HK-2 (cell line): Measurements from ENCODE around the gene UNC119.
"Not testable (repeated sequence)": the region's sequence is repeated elsewhere in the genome, so short reads cannot be mapped to it uniquely, and the experiment has no call there.

Source experiments
- DNase-seq: peaks from one replicate; pipeline ENCODE4 v3.0.0-alpha.2; 2018; ENCODE audit not compliant: unreplicated experiment

The UNC119 gene

DNA sequence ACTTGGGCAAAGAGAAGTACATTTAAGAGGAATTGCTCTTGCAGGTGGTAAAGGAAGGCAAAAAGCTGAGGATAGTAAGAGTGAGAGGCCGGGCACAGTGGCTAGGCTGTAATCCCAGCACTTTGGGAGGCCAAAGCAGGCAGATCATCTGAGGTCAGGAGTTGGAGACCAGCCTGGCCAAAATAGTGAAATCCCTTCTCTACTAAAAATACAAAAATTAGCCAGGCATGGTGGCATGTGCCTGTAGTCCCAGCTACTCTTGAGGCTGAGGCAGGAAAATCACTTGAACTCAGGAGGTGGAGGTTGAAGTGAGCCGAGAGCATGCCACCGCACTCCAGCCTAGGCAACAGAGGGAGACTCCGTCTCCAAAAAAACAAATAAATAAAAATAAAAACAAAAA is 30.1 kb downstream of the UNC119 start:
- not testable (repeated sequence) for DNase-seq

- DNase-seq, result no peak
Observed at GRCh38 chr17:28521311-28522085, 30.9 kb downstream of the UNC119 start.

GRCh38 chr17:28520687-28521086 is 31.7 kb downstream of the UNC119 start:
- DNase-seq, result no peak

GRCh38 chr17:28519236-28519635 is 33.2 kb downstream of the UNC119 start:
- no peak for DNase-seq

DNA sequence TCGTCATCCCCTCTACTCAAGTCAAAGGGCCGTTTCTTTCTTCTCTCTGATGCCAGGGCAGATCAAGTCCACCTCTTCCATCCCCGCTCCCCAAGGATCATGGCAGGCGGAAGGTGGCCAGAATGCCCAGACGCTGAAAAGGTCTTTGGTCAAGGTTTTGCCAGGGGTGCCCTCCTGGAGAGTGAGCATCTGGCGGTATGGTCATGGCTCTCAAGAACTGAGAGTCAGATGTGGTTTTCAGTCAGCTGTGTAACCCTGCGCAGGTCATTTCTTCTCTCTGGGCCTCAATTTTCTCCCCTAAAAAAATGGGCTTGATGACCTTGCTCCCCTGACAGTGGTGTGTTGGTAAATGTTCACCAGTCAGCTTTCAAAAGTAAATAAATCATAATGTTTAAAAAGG is 33.8 kb downstream of the UNC119 start:
- no peak for DNase-seq

DNA sequence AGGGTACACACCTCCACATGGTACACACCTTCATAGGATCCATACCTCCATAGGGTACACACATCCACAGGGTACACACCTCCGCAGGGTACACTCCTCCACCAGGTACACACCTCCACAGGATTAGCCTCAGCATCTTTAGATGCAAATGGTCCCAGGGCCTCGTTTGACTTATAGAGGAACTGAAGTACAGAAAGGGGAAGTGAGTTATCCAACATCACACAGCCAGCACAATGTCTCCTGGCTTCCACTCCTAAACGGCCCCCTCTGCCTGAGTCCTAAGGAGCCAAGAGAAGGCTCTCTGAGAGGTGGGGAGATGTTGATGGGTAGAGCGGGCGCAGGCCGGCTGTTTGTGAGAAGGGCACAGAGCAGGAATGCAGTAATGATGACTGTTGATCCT is 34.3 kb downstream of the UNC119 start:
- no peak for DNase-seq

GRCh38 chr17:28515518-28515917 is 36.9 kb downstream of the UNC119 start:
- no peak for DNase-seq

- no peak for DNase-seq
Observed at GRCh38 chr17:28514561-28515002, 37.8 kb downstream of the UNC119 start.

GRCh38 chr17:28513476-28513875 is 38.9 kb downstream of the UNC119 start:
- no peak for DNase-seq

- DNase-seq, result no peak
Observed at GRCh38 chr17:28511858-28512461, 40.5 kb downstream of the UNC119 start.

DNA sequence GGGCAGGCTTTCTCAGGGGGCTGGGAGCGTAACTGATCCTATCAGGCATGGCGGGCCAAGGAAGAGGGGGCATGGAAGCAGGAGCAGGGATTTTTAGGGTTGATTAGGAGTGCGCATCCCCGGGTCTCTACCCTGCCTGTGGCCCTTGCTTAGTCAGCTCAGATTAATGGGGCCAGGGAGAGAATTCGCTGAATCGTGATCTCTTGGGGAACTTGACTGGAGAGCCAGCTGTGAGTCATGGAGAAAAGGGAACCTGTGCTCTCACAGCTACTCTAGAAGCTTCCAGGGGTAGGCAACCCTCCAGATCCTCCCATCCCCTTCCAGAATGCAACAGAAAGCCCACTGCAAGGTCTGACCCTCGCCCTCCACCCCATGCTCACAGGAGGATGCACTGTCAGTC is 42.6 kb downstream of the UNC119 start:
- no peak for DNase-seq

DNA sequence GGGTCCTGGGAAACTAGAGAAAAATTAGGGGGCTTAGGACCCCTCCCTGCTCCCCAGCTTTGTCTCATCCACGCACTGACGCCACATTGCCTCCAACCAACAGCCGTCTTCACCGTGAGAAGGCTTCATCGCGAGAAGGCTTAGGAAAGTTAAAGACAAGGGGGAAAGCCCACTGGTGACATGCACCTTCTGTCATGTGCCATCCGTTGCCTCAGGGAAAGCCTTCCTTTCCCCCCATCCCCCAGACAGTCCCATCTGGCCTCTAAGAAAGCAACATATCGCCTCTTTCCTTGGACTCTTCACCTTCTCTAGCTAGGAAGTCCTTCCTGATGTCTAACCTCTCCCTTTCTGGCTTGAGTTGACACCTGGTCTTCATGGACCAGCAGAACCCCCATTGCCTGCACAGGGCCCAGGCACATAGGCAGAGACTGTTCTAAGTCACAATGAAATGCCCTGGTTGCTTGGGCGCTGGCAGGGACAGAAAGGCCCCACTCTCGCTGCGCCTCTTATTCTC is 44.2 kb downstream of the UNC119 start:
- no peak for DNase-seq

DNA sequence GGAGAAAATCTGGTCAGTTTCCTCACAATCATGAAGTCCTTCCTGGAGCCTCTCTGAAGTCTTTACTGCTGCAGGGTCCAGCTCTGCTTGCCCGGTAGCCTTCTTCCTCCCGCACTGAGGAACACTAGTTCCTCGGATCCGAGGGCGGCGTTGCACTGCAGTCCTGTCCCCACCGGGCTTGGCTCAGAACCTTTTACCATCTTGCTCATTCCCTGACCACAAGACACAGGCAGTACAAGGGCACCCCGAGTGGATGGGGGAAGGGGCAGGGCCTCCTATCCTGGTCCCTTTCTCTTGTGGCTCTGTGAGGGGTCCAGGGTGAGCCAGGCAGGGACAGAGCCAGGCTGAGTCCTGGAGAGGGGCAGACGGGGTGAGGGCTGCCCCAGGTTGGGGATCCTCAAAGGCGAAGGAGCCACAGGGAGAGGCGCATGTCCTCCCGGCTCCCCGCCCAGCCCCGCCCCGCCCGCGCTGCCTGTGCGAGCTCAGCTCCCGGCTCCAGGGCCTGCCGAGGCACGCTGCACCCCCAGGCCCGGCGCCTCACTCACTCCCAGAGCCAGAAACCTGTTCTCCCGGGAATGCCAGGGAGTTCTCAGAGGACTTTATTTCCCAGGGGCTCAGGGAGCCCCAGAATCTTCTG is 44.7 kb downstream of the UNC119 start:
- DNase-seq, result no peak

DNA sequence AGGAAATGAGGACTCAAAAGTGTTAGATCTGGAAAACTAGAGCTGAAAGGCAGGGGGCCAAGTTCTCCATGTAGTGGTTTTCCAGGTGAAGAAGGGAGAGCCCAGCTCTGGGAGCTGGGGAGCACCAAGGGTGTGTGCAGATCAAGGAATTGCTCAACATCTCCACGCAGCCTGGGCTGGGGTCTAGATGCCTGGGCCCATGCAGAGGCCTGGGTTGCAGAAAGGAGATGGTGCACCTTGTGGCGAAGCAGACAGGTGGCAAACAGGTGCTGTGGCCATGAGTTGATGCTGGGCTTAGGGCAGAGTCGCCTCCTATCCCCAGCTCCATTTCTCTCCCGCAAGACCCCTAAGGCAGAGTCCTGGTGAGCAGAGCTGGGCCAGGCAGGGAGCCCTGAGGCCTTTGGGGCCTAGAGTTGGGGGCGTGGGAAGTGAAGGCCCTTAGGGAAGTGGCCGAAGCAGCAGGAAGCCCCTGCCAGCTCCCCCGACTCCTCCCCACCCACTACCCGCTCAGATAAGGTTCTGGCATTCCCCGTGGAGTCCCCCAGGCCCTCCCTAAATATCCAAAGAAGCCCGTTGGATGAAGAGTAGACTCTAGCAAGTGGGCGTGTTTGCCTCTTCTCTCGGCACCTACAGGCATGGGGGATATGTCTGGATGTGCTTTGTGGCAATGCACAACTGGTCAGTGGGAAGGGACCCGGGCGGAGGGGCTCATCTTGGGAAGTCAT is 45.5 kb downstream of the UNC119 start:
- no peak for DNase-seq

GRCh38 chr17:28505986-28506665 is 46.3 kb downstream of the UNC119 start, which contains the start of gene FOXN1:
Gene FOXN1 (plus strand): TSS chr17:28506348. CDS start chr17:28523970, 17,622 bp downstream.
- no peak for DNase-seq

DNA sequence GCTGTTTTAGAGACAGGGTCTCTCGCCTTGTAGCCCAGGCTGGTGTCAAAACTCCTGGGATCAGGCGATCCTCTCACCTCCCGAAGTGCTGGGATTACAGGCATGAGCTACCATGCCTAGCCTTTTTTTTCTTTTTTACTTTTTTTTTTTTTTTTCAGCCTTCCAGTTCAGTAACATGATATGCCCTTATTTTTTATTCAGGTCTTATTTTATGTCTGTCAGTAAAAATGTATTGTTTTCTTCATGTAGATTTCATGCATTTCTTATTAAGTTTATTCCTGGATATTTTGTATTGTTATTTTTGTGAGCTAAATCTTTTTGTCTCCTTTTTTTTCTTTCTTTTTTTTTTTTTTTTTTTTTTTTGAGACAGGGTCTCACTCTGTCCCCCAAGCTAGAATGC is 49.0 kb downstream of the UNC119 start:
- no peak for DNase-seq

DNA sequence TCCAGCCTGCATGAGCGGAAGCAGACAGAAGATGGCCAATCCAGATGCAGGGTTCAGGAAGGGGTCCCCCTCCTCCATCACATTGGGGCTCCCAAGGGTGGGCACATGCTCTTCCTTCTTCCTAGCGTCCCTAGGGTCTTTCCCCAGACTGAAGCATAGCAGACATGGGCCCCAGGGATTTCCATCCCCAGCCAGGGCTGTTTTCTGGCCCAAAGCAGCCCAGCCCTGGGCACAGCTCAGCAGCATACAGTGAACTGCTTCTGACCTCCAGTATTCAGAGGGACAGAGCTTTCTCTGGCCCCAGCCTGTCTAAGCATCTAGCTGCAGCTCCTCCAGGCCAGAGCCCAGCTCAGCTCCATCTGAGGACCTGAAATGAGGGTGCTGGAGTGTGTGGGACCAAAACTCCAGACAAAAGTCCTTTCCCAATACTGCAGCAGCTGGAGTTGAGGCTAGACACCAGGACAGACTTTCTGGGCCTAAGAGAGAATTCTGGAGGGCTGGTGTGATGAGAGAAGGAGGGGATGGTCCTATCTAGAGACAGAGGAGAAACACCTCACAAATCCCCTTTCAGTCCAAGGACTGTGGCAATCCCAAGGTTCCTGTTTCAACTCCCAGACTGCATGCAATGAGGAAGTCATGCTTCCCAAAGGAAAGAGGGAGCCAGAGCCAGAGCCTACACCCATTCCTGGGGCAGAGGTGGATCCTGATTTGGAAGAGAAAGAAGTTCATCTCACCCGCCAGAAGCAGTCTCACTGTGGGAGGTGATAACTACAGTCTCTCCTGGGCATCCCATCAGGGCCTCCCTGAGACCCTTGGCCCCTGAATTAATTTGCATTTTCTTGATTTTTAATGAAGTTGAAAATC is 50.8 kb downstream of the UNC119 start:
- no peak for DNase-seq

DNA sequence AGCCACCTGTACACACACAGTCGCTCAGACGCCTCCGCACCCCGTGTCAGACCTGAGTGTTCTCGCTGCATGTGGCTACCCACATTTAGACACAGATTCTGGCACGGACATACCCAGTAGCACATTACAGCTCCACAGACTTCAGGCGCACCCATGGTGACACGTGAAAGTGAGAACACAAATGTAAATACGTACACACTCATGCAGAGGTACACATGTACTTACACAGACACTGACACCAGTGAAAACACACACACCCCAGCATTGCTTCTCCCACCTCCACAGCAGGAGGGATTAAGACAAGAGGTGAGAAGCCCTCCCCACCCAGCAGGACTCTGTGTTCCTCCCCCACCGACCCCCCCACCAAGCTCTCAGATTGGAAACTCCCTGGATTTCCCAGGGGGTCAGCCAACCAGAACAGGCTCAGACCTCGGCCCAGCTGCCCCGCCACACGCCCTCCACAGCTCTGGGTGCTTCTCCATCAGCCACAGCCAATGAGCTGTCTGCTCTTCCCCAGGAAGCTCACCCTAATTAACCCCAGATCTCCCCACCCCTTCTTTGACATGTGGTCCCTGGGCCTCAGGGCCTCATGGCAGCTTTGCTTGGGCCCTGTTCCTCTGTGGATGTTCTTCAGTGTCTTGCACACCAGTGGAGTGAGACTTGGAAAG is 51.6 kb downstream of the UNC119 start:
- DNase-seq, result peak; percentile 25

DNA sequence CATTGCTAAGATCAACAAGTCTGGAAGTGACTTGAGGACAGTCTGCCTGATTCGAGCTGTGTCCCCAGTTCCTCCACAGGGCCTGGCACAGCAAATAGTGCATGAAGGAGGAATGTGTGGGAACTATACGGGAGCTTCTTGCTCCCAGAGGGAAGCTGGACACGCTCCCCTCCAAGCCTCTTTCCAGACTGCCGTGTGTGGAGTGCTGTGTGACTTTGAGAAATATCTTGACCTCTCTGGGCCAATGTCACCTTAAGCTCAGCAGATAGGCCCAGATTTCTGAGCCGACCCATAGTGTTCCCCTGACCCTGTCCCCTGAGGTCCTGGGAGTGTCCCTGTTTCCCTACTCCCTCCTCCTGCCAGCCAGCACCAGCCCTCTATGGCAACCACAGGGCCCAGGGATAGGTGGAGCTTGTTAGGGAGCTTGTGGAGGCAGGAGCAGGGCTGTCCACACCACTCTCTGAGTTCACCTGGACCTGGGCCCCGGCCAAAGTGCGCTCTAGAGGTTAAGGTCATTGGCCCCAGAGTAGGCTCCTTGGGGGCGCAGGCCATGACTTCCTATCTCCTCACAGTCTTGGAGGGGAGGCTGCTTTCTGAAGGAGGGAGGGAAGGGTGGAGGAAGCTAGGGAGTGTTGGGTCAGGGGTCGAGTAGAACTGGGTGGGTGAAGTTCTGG is 52.6 kb downstream of the UNC119 start:
- DNase-seq, result no peak

DNA sequence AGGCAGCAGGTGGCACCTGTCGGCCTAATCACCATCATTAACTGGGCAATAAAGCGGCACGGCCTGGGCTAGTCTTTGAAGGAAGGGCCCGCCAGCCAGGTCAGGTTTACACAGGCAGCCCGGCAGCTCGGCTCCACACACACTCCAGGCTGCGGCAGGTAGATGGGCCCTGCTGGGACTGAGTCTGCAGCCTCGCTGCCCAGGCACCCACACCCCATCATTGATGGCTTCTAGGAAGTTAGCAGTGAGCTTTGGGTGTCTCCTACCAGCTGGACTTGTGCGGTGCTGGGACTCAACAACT is 53.1 kb downstream of the UNC119 start:
- no peak for DNase-seq
